Brain microvascular endothelial cell (primary cell): Measurements from ENCODE around the gene ARF1.
"Not testable (repeated sequence)": the region's sequence is repeated elsewhere in the genome, so short reads cannot be mapped to it uniquely, and the experiment has no call there.

Source experiments
- DNase-seq: peaks from one replicate; pipeline ENCODE4 v3.0.0-alpha.2; 2020
- H3K27ac ChIP-seq: fragments of 250-450 bp; sonication (Bioruptor Pico); 2 replicates; pipeline ENCODE4 v1.5.1; 2020; ENCODE audit warnings: mild to moderate bottlenecking, moderate library complexity
- H3K27me3 ChIP-seq: fragments of 250-450 bp; sonication (Bioruptor Pico); replicated peaks from 2 replicates; pipeline ENCODE4 v1.5.1; 2020; ENCODE audit warnings: mild to moderate bottlenecking
- H3K36me3 ChIP-seq: fragments of 250-450 bp; sonication (Bioruptor Pico); replicated peaks from 2 replicates; pipeline ENCODE4 v1.5.1; 2020; ENCODE audit warnings: mild to moderate bottlenecking
- H3K4me3 ChIP-seq: 2 replicates; pipeline ENCODE4 v1.5.1; 2011; ENCODE audit warnings: low read depth, mild to moderate bottlenecking, control low read depth, low read length, moderate library complexity
- CTCF ChIP-seq: IDR thresholded peaks from 2 replicates; pipeline ENCODE4 v1.5.1; 2011; ENCODE audit warnings: low read depth, mild to moderate bottlenecking, moderate library complexity, low read length, control low read depth, inconsistent platforms; ENCODE audit errors: missing control alignments
- in situ Hi-C: cut with HindIII; loops from 2 replicates; pipeline ENCODE4 v1.10.0; 2017; ENCODE audit warnings: low sequenced_read_pairs, low pct_ligation_motif_present

ARF1 gene

GRCh38 chr1:228110556-228110955, 28.0 kb downstream of the ARF1 start:
- peaks cover 6% of the 10 kb centered on the region for H3K36me3 ChIP-seq
- TF ChIP-seq CTCF = no peak
- no peaks in the 10 kb centered on the region for H3K27me3 ChIP-seq
- H3K4me3 ChIP-seq = no peak overlapping the region
- H3K27ac ChIP-seq = no peak overlapping the region
- DNase-seq = no peak
- in situ Hi-C loops = no loop called here

GRCh38 chr1:228111315-228111714, 28.8 kb downstream of the ARF1 start:
- in situ Hi-C loops, H3K36me3 ChIP-seq, H3K27me3 ChIP-seq, H3K27ac ChIP-seq, DNase-seq, H3K4me3 ChIP-seq: not testable (repeated sequence)

- H3K4me3 ChIP-seq = no peak overlapping the region
- H3K27ac ChIP-seq = no peak overlapping the region
- H3K27me3 ChIP-seq = no peaks in the 10 kb centered on the region
- DNase-seq = no peak
- in situ Hi-C loops = no loop called here
- no peaks in the 10 kb centered on the region for H3K36me3 ChIP-seq
- TF ChIP-seq CTCF = no peak
Measured at GRCh38 chr1:228112167-228112566, 29.7 kb downstream of the ARF1 start.

GRCh38 chr1:228112617-228113016, 30.1 kb downstream of the ARF1 start:
- no peak overlapping the region for H3K27ac ChIP-seq
- no peak for TF ChIP-seq CTCF

GRCh38 chr1:228114827-228115226, 32.3 kb downstream of the ARF1 start:
- H3K4me3 ChIP-seq = no peak overlapping the region
- H3K27me3 ChIP-seq = no peaks in the 10 kb centered on the region
- no peak for DNase-seq
- no peak overlapping the region for H3K27ac ChIP-seq
- no peaks in the 10 kb centered on the region for H3K36me3 ChIP-seq
- TF ChIP-seq CTCF = no peak
- in situ Hi-C loops = no loop called here

More at GRCh38 chr1:228112617-228113016, 30.1 kb downstream of the ARF1 start:
- Histone ChIP-seq H3K4me3 (no peak overlapping the region), H3K36me3 (no peaks in the 10 kb centered on the region), H3K27me3 (no peaks in the 10 kb centered on the region)
- in situ Hi-C loops = no loop called here
- DNase-seq = no peak

- Histone ChIP-seq H3K27me3 (no peaks in the 10 kb centered on the region), H3K36me3 (no peaks in the 10 kb centered on the region), H3K27ac (no peak overlapping the region), H3K4me3 (no peak overlapping the region)
- no peak for TF ChIP-seq CTCF
- no peak for DNase-seq
- in situ Hi-C loops = no loop called here
Measured at GRCh38 chr1:228117335-228117734, 34.8 kb downstream of the ARF1 start.
